ENCODE results near the gene PARN.

PARN gene

DNA sequence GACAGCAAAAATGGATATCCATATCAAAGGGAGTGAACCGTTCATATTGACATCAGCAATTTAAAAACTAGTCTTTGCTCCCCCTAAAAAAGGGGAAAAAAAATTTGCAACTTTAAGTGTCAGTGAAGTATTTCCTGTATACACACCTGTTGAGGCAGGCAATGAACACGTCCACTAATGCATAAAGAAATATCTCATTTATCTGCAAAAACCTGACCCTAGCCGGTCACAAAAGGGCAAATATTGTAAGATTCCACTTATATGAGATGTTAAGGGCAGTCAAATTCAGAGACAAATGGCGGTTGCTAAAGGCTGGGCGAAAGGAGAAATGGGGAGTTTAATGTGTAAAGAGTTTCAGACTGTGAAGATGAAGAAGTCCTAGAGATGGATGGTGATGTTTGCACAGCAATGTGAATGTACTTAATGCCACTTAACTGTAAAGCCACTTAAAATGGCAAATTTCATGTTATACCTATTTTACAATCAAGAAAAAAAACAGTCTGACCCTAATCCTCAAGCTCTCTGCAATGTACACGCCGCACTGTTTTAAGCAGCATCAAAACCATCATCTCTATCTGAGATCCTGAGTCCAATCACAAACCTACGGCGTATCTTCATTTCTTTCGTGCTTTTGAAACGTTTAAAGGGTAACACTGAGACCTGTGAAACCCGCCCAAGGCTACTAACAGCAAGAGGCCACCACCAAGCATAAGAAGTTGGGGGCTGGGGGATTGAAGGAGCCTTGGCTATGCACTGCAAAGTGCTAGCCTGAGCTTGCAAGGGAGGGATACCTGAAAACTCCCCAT is 1.1 kb downstream of the PARN start:
- Histone ChIP-seq H3K36me3 (replicated peaks) (peaks cover 9% of the 10 kb centered on the region), H3K27me3 (replicated peaks) (no peaks in the 10 kb centered on the region), H3K27ac (peak overlapping the region; percentile 81), H3K4me3 (ENCODE audit: low read depth, low read length) (peak overlapping the region; percentile 95)
- TF ChIP-seq, protein P1, sequence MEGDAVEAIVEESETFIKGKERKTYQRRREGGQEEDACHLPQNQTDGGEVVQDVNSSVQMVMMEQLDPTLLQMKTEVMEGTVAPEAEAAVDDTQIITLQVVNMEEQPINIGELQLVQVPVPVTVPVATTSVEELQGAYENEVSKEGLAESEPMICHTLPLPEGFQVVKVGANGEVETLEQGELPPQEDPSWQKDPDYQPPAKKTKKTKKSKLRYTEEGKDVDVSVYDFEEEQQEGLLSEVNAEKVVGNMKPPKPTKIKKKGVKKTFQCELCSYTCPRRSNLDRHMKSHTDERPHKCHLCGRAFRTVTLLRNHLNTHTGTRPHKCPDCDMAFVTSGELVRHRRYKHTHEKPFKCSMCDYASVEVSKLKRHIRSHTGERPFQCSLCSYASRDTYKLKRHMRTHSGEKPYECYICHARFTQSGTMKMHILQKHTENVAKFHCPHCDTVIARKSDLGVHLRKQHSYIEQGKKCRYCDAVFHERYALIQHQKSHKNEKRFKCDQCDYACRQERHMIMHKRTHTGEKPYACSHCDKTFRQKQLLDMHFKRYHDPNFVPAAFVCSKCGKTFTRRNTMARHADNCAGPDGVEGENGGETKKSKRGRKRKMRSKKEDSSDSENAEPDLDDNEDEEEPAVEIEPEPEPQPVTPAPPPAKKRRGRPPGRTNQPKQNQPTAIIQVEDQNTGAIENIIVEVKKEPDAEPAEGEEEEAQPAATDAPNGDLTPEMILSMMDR (IDR thresholded peaks at IDR 0.05; ENCODE audit: low read depth, low read length, missing control alignments): no peak
- in situ Hi-C loops (cut with HindIII; ENCODE audit: low pct_ligation_motif_present, low sequenced_read_pairs): no loop called here
- DNase-seq: no peak

DNA sequence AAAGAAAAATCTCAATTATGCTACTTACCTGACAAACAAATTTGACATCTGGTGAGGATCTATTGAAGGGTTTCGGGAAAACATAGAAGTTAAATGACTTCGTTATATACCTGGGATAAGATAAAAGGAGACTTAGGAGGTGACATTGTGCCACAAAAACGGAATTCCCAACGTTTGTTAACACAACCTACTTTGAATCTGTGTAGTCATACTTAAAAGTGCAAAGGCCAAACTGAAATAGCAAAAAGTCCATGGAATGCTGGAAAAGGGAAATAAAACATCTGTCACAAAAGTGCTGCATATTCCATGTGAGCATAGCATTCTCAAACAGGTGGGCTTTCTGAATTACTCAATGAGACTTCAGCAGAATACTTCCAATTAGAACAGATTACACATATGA is 3.0 kb downstream of the PARN start:
- no peak overlapping the region for H3K27ac ChIP-seq
- peaks cover 9% of the 10 kb centered on the region for H3K36me3 ChIP-seq (replicated peaks)
- no peaks in the 10 kb centered on the region for H3K27me3 ChIP-seq (replicated peaks)
- in situ Hi-C loops (cut with HindIII; ENCODE audit: low pct_ligation_motif_present, low sequenced_read_pairs): no loop called here
- TF ChIP-seq, protein P1 (IDR thresholded peaks at IDR 0.05; ENCODE audit: low read depth, low read length, missing control alignments): no peak
- no peak for DNase-seq
- H3K4me3 ChIP-seq (ENCODE audit: low read depth, low read length): no peak overlapping the region

DNA sequence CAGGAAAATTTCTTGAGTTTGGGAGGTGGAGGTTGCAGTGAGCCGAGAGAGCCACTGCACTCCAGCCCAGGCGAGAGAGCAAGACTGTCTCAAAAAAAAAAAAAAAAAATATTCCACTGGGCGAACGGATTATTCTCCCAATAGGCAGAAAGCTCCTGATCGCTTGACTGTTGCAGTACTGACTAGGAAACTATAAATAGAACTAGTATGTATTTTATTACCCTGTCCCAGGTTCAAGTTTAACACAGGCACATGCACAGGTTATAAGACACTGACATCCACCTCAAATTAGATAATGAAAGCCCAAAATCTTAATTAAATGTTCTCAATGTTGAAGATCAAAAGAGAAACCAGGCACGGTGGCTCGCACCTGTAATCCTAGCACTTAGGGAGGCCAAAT is 11.5 kb downstream of the PARN start:
- Histone ChIP-seq H3K36me3 (replicated peaks) (peaks cover 15% of the 10 kb centered on the region), H3K4me3 (ENCODE audit: low read depth, low read length) (no peak overlapping the region), H3K27ac (no peak overlapping the region), H3K27me3 (replicated peaks) (no peaks in the 10 kb centered on the region)
- in situ Hi-C loops (cut with HindIII; ENCODE audit: low pct_ligation_motif_present, low sequenced_read_pairs): no loop called here
- DNase-seq: no peak
- TF ChIP-seq, protein P1 (IDR thresholded peaks at IDR 0.05; ENCODE audit: low read depth, low read length, missing control alignments): no peak

DNA sequence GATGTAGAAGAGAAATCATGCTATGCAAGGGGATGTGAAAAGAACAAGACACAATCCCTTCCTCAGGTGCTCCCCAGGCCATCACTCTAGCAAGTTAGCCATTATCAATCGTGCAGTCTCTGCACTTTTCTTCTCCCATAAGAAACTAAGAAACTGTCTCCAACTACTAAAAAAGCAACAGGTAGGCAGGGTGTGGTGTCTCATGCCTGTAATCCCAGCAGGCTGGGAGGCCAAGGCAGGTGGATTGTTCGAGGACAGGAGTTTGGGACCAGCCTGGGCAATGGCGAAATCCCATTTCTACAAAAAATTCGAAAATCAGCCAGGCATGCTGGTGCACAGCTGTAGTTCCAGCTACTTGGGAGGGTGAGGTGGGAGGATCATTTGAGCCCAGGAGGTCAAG is 13.8 kb downstream of the PARN start:
- H3K4me3 ChIP-seq (ENCODE audit: low read depth, low read length): no peak overlapping the region
- in situ Hi-C loops (cut with HindIII; ENCODE audit: low pct_ligation_motif_present, low sequenced_read_pairs): no loop called here
- TF ChIP-seq, protein P1 (IDR thresholded peaks at IDR 0.05; ENCODE audit: low read depth, low read length, missing control alignments): no peak
- no peak for DNase-seq
- H3K36me3 ChIP-seq (replicated peaks): peaks cover 23% of the 10 kb centered on the region
- no peak overlapping the region for H3K27ac ChIP-seq
- H3K27me3 ChIP-seq (replicated peaks): no peaks in the 10 kb centered on the region

DNA sequence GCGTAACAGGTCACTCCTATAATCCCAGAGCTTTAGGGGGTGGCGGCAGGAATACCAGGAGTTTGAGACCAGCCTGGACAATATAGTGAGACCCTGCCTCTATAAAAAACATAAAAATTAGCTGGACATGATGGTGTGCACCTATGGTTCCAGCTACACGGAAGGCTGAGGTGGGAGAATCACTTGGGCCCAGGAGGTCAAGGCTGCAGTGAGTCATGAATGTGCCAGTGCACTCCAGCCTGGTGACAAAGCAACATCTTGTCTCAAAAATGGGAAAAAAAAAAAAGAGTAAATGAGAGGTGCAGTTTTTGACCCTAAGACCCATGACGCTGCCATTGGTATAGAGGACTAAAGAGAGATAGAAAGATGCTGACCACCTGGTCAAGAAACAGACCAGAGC is 16.1 kb downstream of the PARN start:
- Histone ChIP-seq H3K27ac (no peak overlapping the region), H3K27me3 (replicated peaks) (no peaks in the 10 kb centered on the region), H3K36me3 (replicated peaks) (peaks cover 25% of the 10 kb centered on the region), H3K4me3 (ENCODE audit: low read depth, low read length) (no peak overlapping the region)
- in situ Hi-C loops (cut with HindIII; ENCODE audit: low pct_ligation_motif_present, low sequenced_read_pairs): no loop called here
- TF ChIP-seq, protein P1 (IDR thresholded peaks at IDR 0.05; ENCODE audit: low read depth, low read length, missing control alignments): no peak
- DNase-seq: no peak

DNA sequence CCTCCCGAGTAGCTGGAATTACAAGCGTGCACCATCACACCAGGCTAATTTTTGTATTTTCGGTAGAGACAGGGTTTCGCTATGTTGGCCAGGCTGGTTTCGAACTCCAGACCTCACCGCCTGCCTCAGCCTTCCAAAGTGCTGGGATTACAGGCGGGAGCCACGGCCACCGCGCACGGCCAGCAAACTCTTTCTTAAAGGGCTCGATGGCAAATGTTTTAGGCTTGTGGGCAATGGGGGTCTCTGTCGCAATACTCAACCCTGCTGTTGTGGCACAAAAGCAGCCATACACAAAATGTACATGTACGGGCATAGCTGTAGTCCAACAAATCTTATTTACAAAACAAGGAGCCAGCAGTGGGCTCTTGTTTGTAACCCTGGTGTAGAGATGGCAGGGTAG is 18.4 kb downstream of the PARN start:
- in situ Hi-C loops (cut with HindIII; ENCODE audit: low pct_ligation_motif_present, low sequenced_read_pairs): no loop called here
- TF ChIP-seq, protein P1 (IDR thresholded peaks at IDR 0.05; ENCODE audit: low read depth, low read length, missing control alignments): no peak
- no peak for DNase-seq
- Histone ChIP-seq H3K27me3 (replicated peaks) (no peaks in the 10 kb centered on the region), H3K36me3 (replicated peaks) (peaks cover 37% of the 10 kb centered on the region), H3K4me3 (ENCODE audit: low read depth, low read length) (no peak overlapping the region), H3K27ac (no peak overlapping the region)

Measured in brain microvascular endothelial cell (primary cell).